ENCODE measurements around the gene MAPK8.

- no peak for TF ChIP-seq CTCF (IDR thresholded peaks at IDR 0.05; ENCODE audit: insufficient read depth, low read length)
- no peak for TF ChIP-seq POLR2AphosphoS5 (IDR thresholded peaks at IDR 0.05; ENCODE audit: low read depth)
- TF ChIP-seq REST (IDR thresholded peaks at IDR 0.05; ENCODE audit: insufficient replicate concordance, low read depth), result no peak
Measured at GRCh38 chr10:48418189-48418788, 111.8 kb downstream of the MAPK8 start.
